OCI-LY1 (cell line): ENCODE measurements around the gene VIPAS39.

Source experiments
- H2AFZ ChIP-seq: fragments of 200-600 bp; sonication (generic), shearing (Covaris generic); 2 replicates; pipeline ENCODE4 v1.6.0; 2014; ENCODE audit warnings: antibody characterized with exemption, mild to moderate bottlenecking, low read length
- H3F3A ChIP-seq: fragments of 200-600 bp; sonication (generic), shearing (Covaris generic); 2 replicates; pipeline ENCODE4 v1.6.0; 2014; ENCODE audit warnings: mild to moderate bottlenecking, antibody characterized with exemption, low read length, moderate library complexity; ENCODE audit not compliant: insufficient read depth
- H3K27ac ChIP-seq: fragments of 200-600 bp; sonication (generic); 2 replicates; pipeline ENCODE4 v1.5.1; 2014; ENCODE audit warnings: low read length, mixed run types, mild to moderate bottlenecking, low read depth; ENCODE audit not compliant: poor library complexity, severe bottlenecking
- H3K27me3 ChIP-seq: fragments of 200-600 bp; sonication (generic); 2 replicates; pipeline ENCODE4 v1.6.0; 2014; ENCODE audit warnings: antibody characterized with exemption, mild to moderate bottlenecking, low read length, moderate library complexity; ENCODE audit not compliant: insufficient read depth
- H3K36me3 ChIP-seq: fragments of 200-600 bp; sonication (generic); 2 replicates; pipeline ENCODE4 v1.6.1; 2014; ENCODE audit warnings: mild to moderate bottlenecking, antibody characterized with exemption, low read length, moderate library complexity, mixed read lengths; ENCODE audit not compliant: insufficient read depth
- H3K4me1 ChIP-seq: fragments of 200-600 bp; sonication (generic); 2 replicates; pipeline ENCODE4 v1.5.1; 2014; ENCODE audit warnings: mild to moderate bottlenecking, low read length, moderate library complexity; ENCODE audit not compliant: insufficient read depth, severe bottlenecking
- H3K4me2 ChIP-seq: fragments of 200-600 bp; sonication (generic), shearing (Covaris generic); 2 replicates; pipeline ENCODE4 v1.6.1; 2014; ENCODE audit warnings: low read length
- H3K4me3 ChIP-seq: fragments of 200-600 bp; sonication (generic); 2 replicates; pipeline ENCODE4 v1.5.1; 2014; ENCODE audit warnings: low read length, low read depth, mild to moderate bottlenecking, mixed read lengths; ENCODE audit not compliant: poor library complexity, severe bottlenecking
- H3K79me2 ChIP-seq: fragments of 200-600 bp; shearing (Covaris generic); 2 replicates; pipeline ENCODE4 v1.6.1; 2016; ENCODE audit warnings: mixed run types, low read length, mixed read lengths; ENCODE audit not compliant: insufficient read depth
- H3K9ac ChIP-seq: fragments of 200-600 bp; sonication (generic), shearing (Covaris generic); 2 replicates; pipeline ENCODE4 v1.6.1; 2014; ENCODE audit warnings: mild to moderate bottlenecking, low read length, mixed read lengths
- H3K9me2 ChIP-seq: fragments of 200-600 bp; sonication (generic), shearing (Covaris generic); 2 replicates; pipeline ENCODE4 v1.6.1; 2014; ENCODE audit warnings: low read depth, mild to moderate bottlenecking, low read length, mixed read lengths
- H3K9me3 ChIP-seq: fragments of 200-600 bp; shearing (Covaris generic); 2 replicates; pipeline ENCODE4 v1.6.1; 2014; ENCODE audit warnings: low read length, mixed read lengths
- H4K20me1 ChIP-seq: fragments of 200-600 bp; sonication (generic), shearing (Covaris generic); 2 replicates; pipeline ENCODE4 v1.6.0; 2016; ENCODE audit warnings: mild to moderate bottlenecking, low read length; ENCODE audit not compliant: insufficient read depth
- EZH2 ChIP-seq: fragments of 200-600 bp; sonication (generic), shearing (Covaris generic); IDR thresholded peaks from 2 replicates; pipeline ENCODE4 v1.8.0; 2017; ENCODE audit warnings: borderline replicate concordance, mixed run types, mild to moderate bottlenecking, antibody characterized with exemption, low read length, moderate library complexity, mixed read lengths
- TF ChIP-seq, protein P1 (sequence below): fragments of 200-600 bp; sonication (generic), shearing (Covaris generic); IDR thresholded peaks from 2 replicates; pipeline ENCODE4 v1.5.1; 2017; ENCODE audit warnings: mild to moderate bottlenecking, antibody characterized with exemption, low read length, moderate library complexity, mixed read lengths

The VIPAS39 gene

DNA sequence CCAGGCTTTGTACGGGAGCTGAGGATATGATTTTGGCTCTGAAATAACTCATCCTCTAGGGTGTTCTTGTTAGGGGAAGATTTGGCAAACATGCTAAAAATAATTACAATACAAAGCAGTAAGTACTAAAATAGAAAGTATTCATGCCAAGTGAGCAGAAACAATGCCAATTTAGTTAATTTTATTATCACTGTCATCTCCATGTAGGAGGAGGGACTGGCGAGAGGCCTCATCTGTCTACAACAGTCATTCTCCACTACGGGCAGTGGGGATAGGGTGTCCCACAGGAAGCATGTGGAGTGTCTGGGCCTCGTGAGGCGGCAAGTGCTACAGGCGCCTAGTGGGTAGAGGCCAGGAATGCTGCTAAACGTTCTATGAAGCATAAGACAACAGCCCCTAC is 37.9 kb upstream of the VIPAS39 start:
- no peak for TF ChIP-seq EZH2
- TF ChIP-seq, protein P1, sequence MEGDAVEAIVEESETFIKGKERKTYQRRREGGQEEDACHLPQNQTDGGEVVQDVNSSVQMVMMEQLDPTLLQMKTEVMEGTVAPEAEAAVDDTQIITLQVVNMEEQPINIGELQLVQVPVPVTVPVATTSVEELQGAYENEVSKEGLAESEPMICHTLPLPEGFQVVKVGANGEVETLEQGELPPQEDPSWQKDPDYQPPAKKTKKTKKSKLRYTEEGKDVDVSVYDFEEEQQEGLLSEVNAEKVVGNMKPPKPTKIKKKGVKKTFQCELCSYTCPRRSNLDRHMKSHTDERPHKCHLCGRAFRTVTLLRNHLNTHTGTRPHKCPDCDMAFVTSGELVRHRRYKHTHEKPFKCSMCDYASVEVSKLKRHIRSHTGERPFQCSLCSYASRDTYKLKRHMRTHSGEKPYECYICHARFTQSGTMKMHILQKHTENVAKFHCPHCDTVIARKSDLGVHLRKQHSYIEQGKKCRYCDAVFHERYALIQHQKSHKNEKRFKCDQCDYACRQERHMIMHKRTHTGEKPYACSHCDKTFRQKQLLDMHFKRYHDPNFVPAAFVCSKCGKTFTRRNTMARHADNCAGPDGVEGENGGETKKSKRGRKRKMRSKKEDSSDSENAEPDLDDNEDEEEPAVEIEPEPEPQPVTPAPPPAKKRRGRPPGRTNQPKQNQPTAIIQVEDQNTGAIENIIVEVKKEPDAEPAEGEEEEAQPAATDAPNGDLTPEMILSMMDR: no peak
- Histone ChIP-seq H3K9ac (no peak overlapping the region), H3K79me2 (no peaks in the 10 kb centered on the region), H4K20me1 (no peaks in the 10 kb centered on the region), H3K27ac (no peak overlapping the region), H3K9me3 (no peaks in the 10 kb centered on the region), H3K27me3 (no peaks in the 10 kb centered on the region), H3K9me2 (no peaks in the 10 kb centered on the region), H3F3A (no peaks in the 10 kb centered on the region), H3K4me1 (peaks cover 20% of the 10 kb centered on the region), H2AFZ (no peak overlapping the region), H3K36me3 (no peaks in the 10 kb centered on the region), H3K4me2 (no peak overlapping the region), H3K4me3 (no peak overlapping the region)

DNA sequence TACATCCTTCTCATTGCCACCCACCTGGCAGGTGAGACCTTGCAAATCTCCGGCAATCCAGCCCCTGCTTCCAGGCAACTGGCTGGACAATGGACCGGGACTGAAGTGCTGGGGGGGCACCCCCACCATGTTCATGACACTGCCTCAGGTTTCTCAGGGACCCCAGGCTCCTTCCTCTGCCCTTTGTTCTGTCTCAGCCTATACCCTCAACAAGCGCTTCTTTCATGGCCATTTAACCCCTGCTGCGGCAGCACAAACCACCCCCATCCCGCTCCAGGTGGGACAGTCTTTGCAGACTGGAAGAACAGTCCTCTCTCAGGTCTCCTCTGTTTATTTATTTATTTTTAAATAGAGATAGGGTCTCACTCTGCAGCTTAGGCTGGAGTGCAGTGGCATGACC is 33.7 kb upstream of the VIPAS39 start:
- Histone ChIP-seq H3K27ac (no peak overlapping the region), H3F3A (no peaks in the 10 kb centered on the region), H3K4me2 (no peak overlapping the region), H3K36me3 (no peaks in the 10 kb centered on the region), H3K9me2 (no peaks in the 10 kb centered on the region), H3K27me3 (no peaks in the 10 kb centered on the region), H3K4me1 (no peaks in the 10 kb centered on the region), H3K9ac (no peak overlapping the region), H2AFZ (no peak overlapping the region), H3K4me3 (no peak overlapping the region), H3K79me2 (no peaks in the 10 kb centered on the region), H4K20me1 (no peaks in the 10 kb centered on the region), H3K9me3 (no peaks in the 10 kb centered on the region)
- TF ChIP-seq EZH2: no peak
- TF ChIP-seq, protein P1: no peak

DNA sequence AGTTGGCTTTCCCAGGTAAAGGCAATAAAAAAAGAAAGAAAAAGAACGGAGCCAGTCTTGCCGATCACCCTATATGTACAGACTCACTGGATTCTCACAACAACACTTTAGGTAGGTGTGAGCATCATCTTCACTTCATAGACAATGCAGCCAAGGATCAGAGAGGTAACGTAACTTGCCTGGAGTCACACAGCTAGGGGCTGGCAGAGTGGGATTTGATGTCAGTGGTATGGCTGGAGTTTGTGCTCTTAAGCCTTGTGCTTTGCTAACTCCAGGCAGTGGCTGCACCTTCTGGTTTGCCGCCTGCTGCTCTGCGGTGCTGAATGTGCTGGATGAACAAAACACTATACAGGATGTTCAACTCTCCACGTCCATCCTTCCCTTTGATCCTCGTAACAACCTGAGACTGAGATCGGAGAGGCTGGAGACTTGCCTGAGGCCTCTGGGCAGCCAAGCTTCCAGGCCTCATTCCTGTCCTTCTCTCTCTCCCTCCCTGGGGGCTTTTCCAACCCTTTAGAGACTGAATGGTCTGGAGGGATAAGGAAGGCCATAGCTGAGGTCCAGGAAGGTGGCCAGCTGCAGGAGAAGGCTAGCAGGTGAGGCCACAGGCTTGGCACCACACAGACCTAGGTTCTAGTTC is 33.1 kb upstream of the VIPAS39 start:
- no peak overlapping the region for H3K4me3 ChIP-seq
- no peaks in the 10 kb centered on the region for H4K20me1 ChIP-seq
- no peaks in the 10 kb centered on the region for H3K27me3 ChIP-seq
- no peaks in the 10 kb centered on the region for H3K4me1 ChIP-seq
- no peak for TF ChIP-seq EZH2
- TF ChIP-seq, protein P1: no peak
- H3K79me2 ChIP-seq: no peaks in the 10 kb centered on the region
- H2AFZ ChIP-seq: no peak overlapping the region
- no peaks in the 10 kb centered on the region for H3K9me2 ChIP-seq
- H3K9ac ChIP-seq: no peak overlapping the region
- no peak overlapping the region for H3K4me2 ChIP-seq
- no peaks in the 10 kb centered on the region for H3K36me3 ChIP-seq
- no peaks in the 10 kb centered on the region for H3F3A ChIP-seq
- H3K9me3 ChIP-seq: no peaks in the 10 kb centered on the region
- no peak overlapping the region for H3K27ac ChIP-seq
